GM12865 (cell line): ENCODE measurements around the gene CCNY.

Experiments
- DNase-seq: peaks from one replicate; pipeline ENCODE4 v3.0.0; 2010; ENCODE audit warnings: low read depth
- H3K4me3 ChIP-seq: 2 replicates; pipeline ENCODE4 v1.5.1; 2011; ENCODE audit warnings: mild to moderate bottlenecking, low read depth, low read length, control low read depth
- TF ChIP-seq, protein P1 (sequence below): IDR thresholded peaks from 2 replicates; pipeline ENCODE4 v1.5.1; 2011; ENCODE audit warnings: low read length, control low read depth, low read depth, inconsistent platforms; ENCODE audit not compliant: insufficient read depth; ENCODE audit errors: missing control alignments

Gene CCNY

GRCh38 chr10:35465673-35466072 is 129.4 kb downstream of the CCNY start:
- TF ChIP-seq, protein P1, sequence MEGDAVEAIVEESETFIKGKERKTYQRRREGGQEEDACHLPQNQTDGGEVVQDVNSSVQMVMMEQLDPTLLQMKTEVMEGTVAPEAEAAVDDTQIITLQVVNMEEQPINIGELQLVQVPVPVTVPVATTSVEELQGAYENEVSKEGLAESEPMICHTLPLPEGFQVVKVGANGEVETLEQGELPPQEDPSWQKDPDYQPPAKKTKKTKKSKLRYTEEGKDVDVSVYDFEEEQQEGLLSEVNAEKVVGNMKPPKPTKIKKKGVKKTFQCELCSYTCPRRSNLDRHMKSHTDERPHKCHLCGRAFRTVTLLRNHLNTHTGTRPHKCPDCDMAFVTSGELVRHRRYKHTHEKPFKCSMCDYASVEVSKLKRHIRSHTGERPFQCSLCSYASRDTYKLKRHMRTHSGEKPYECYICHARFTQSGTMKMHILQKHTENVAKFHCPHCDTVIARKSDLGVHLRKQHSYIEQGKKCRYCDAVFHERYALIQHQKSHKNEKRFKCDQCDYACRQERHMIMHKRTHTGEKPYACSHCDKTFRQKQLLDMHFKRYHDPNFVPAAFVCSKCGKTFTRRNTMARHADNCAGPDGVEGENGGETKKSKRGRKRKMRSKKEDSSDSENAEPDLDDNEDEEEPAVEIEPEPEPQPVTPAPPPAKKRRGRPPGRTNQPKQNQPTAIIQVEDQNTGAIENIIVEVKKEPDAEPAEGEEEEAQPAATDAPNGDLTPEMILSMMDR, result no peak
- no peak for DNase-seq
- no peak overlapping the region for H3K4me3 ChIP-seq

- TF ChIP-seq, protein P1, result no peak
- no peak for DNase-seq
- no peak overlapping the region for H3K4me3 ChIP-seq
Observed at GRCh38 chr10:35466170-35466569, 129.9 kb downstream of the CCNY start.

- H3K4me3 ChIP-seq, result no peak overlapping the region
- TF ChIP-seq, protein P1, result no peak
- no peak for DNase-seq
Observed at GRCh38 chr10:35466661-35467060, 130.4 kb downstream of the CCNY start.

- TF ChIP-seq, protein P1, result no peak
- DNase-seq, result no peak
- H3K4me3 ChIP-seq, result no peak overlapping the region
Observed at GRCh38 chr10:35467186-35467585, 130.9 kb downstream of the CCNY start.

GRCh38 chr10:35470248-35470924 is 134.1 kb downstream of the CCNY start:
- TF ChIP-seq, protein P1, result no peak
- no peak overlapping the region for H3K4me3 ChIP-seq
- DNase-seq, result no peak

DNA sequence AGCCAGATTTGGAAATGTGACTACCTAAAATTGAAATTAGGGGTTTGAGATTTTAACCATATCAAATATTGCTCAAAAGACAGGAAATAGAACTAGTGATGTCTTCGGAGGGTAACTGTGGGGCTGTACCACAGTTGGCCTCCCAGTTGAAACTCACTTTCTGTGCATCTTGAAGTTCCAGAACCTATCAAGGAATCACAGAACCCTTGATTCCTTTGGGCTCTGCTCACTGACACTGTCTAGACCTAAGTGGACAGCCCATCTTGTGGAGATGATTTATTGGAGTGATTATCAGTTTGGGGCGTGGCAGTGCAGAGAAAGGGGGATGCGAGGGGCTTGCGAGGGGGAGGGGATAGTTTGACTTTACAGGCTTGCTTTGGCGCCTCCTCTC is 134.6 kb downstream of the CCNY start:
- H3K4me3 ChIP-seq, result no peak overlapping the region
- TF ChIP-seq, protein P1, result no peak
- no peak for DNase-seq

DNA sequence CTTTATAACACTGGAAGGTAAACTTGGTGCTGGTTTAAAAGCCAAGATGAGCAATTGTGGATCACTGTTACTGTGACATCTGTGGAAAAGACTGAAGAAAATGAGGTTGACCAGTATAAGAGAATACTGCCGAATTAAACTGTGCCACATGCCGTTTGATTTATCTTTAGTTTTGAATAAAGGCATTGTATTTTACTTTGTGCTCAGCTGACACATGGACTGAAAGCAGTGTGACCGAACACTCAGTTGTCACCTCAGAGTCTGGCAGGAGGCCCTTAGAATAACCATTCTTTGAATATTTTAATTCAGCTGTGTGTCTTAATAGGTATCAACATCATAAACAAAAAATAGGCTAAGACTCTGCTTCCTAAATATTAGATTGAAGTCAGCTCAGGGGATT is 135.1 kb downstream of the CCNY start:
- TF ChIP-seq, protein P1, result no peak
- H3K4me3 ChIP-seq, result no peak overlapping the region
- DNase-seq, result no peak
